B cell (primary cell): Measurements from ENCODE around the gene NAB2.

Experiments
- EZH2 ChIP-seq: IDR thresholded peaks from 2 replicates; pipeline ENCODE4 v1.6.1; 2012; ENCODE audit warnings: borderline replicate concordance, low read depth, mild to moderate bottlenecking, moderate library complexity, low read length; ENCODE audit not compliant: insufficient read depth, poor library complexity, severe bottlenecking
- TF ChIP-seq, protein P1 (sequence below): fragments of 200-600 bp; IDR thresholded peaks from one replicate; pipeline ENCODE4 v1.8.0; 2022; ENCODE audit warnings: antibody characterized with exemption, mild to moderate bottlenecking

- TF ChIP-seq, protein P1, sequence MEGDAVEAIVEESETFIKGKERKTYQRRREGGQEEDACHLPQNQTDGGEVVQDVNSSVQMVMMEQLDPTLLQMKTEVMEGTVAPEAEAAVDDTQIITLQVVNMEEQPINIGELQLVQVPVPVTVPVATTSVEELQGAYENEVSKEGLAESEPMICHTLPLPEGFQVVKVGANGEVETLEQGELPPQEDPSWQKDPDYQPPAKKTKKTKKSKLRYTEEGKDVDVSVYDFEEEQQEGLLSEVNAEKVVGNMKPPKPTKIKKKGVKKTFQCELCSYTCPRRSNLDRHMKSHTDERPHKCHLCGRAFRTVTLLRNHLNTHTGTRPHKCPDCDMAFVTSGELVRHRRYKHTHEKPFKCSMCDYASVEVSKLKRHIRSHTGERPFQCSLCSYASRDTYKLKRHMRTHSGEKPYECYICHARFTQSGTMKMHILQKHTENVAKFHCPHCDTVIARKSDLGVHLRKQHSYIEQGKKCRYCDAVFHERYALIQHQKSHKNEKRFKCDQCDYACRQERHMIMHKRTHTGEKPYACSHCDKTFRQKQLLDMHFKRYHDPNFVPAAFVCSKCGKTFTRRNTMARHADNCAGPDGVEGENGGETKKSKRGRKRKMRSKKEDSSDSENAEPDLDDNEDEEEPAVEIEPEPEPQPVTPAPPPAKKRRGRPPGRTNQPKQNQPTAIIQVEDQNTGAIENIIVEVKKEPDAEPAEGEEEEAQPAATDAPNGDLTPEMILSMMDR: no peak
- no peak for TF ChIP-seq EZH2
These were observed at the start of gene NAB2 for GRCh38 chr12:57088354-57089270.
